NB4 (cell line): ENCODE measurements around the gene INMT.

Experiments
- TF ChIP-seq, protein P1 (sequence below): IDR thresholded peaks from one replicate; pipeline ENCODE4 v1.5.1; 2012; ENCODE audit warnings: low read depth, low read length
- TF ChIP-seq, protein P2 (sequence below): IDR thresholded peaks from 2 replicates; pipeline ENCODE4 v1.6.1; 2011; ENCODE audit warnings: low read depth, low read length

DNA sequence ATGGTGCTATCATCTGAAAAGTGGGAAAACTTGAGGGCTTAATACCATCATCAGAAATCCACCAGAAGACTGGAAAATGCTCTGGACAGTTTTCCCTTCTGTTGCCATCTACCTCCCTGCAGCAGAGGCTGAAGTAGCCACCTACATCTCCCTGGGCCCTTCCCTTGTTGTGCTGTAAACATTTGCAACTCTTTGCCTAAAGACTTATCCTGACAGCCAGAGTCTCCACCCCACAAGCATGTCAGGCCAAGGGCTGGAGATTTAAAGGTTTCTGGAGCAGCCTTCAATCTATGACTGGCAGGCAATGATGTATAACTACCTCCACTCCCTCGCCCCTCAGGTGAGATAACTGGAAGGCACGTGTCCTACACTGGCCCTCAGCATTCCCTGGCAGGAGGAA is 29.7 kb upstream of the INMT start:
- TF ChIP-seq, protein P1, sequence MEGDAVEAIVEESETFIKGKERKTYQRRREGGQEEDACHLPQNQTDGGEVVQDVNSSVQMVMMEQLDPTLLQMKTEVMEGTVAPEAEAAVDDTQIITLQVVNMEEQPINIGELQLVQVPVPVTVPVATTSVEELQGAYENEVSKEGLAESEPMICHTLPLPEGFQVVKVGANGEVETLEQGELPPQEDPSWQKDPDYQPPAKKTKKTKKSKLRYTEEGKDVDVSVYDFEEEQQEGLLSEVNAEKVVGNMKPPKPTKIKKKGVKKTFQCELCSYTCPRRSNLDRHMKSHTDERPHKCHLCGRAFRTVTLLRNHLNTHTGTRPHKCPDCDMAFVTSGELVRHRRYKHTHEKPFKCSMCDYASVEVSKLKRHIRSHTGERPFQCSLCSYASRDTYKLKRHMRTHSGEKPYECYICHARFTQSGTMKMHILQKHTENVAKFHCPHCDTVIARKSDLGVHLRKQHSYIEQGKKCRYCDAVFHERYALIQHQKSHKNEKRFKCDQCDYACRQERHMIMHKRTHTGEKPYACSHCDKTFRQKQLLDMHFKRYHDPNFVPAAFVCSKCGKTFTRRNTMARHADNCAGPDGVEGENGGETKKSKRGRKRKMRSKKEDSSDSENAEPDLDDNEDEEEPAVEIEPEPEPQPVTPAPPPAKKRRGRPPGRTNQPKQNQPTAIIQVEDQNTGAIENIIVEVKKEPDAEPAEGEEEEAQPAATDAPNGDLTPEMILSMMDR: no peak
- TF ChIP-seq, protein P2, sequence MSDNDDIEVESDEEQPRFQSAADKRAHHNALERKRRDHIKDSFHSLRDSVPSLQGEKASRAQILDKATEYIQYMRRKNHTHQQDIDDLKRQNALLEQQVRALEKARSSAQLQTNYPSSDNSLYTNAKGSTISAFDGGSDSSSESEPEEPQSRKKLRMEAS: no peak
